Measurements from ENCODE around the gene PARN.

DNA sequence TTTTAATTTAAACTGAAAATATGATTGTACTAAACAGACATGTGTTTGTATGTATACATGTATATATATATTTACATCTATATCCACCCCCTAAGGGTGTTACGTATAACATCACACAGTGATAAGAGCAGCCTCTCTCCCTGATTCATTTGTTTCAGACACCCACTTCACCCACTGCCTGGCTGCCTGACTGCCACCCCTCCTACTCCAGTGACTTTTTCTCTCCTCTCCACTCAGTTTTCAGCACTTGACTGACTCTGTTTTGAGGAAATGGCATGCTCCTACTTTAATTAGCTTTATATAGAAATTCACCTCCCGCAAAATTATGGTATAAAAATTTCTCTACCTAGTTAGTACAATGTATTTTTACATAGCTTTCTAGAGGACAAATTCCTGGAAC, 22.7 kb upstream of the PARN start:
- TF ChIP-seq, protein P1, sequence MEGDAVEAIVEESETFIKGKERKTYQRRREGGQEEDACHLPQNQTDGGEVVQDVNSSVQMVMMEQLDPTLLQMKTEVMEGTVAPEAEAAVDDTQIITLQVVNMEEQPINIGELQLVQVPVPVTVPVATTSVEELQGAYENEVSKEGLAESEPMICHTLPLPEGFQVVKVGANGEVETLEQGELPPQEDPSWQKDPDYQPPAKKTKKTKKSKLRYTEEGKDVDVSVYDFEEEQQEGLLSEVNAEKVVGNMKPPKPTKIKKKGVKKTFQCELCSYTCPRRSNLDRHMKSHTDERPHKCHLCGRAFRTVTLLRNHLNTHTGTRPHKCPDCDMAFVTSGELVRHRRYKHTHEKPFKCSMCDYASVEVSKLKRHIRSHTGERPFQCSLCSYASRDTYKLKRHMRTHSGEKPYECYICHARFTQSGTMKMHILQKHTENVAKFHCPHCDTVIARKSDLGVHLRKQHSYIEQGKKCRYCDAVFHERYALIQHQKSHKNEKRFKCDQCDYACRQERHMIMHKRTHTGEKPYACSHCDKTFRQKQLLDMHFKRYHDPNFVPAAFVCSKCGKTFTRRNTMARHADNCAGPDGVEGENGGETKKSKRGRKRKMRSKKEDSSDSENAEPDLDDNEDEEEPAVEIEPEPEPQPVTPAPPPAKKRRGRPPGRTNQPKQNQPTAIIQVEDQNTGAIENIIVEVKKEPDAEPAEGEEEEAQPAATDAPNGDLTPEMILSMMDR (IDR thresholded peaks at IDR 0.05), result no peak
- TF ChIP-seq POLR2A (IDR thresholded peaks at IDR 0.05), result no peak

All from thyroid gland (tissue), 4 donors.